ENCODE measurements around the gene PFDN1.
"Not testable (repeated sequence)": the region's sequence is repeated elsewhere in the genome, so short reads cannot be mapped to it uniquely, and the experiment has no call there.

Gene PFDN1

GRCh38 chr5:140207250-140207964, 95.5 kb downstream of the PFDN1 start:
- no peak for DNase-seq

- no peak for DNase-seq
These were observed 96.9 kb downstream of the PFDN1 start for GRCh38 chr5:140205952-140206351.

GRCh38 chr5:140205216-140205615, 97.7 kb downstream of the PFDN1 start:
- DNase-seq = no peak

- DNase-seq = no peak
These were observed 100.3 kb downstream of the PFDN1 start for GRCh38 chr5:140202610-140203009.

GRCh38 chr5:140202078-140202477, 100.8 kb downstream of the PFDN1 start:
- no peak for DNase-seq

GRCh38 chr5:140198915-140199314, 104.0 kb downstream of the PFDN1 start:
- not testable (repeated sequence) for DNase-seq

- no peak for DNase-seq
These were observed 105.9 kb downstream of the PFDN1 start for GRCh38 chr5:140197023-140197422.

GRCh38 chr5:140196115-140196814, 106.6 kb downstream of the PFDN1 start:
- DNase-seq = no peak

Measured in SIG-M5 (cell line).